H1 (cell line): ENCODE results near the gene PTPN5. TPM values are rescaled to one million over a fixed set of nuclear protein-coding genes. Genes with fewer than 3 reads are reported as not detected.

Source experiments
- CTCF ChIA-PET: fragments of 300-600 bp; sonication (Branson Sonifier 250); formaldehyde crosslinking; loops from one replicate; lab custom pipeline; 2021; ENCODE audit not compliant: partially characterized antibody; lab: Charles Lee
- POLR2A ChIA-PET: fragments of 300-600 bp; sonication (Branson Sonifier 250); formaldehyde crosslinking; loops from one replicate; lab custom pipeline; 2021; ENCODE audit warnings: inconsistent platforms; ENCODE audit not compliant: partially characterized antibody; lab: Charles Lee
- DNase-seq, 2 experiments: peaks; one replicate each; pipeline versions ENCODE4 v3.0.0 to v3.0.0-alpha.2; 2010 to 2022; ENCODE audit warnings: low spot score in 2 of 2, low read depth in 1 of 2, mixed read lengths in 1 of 2
- FAIRE-seq: peaks from 2 replicates; lab custom pipeline; 2011; peaks lifted over from hg19 to GRCh38; lab: Jason Lieb, UNC
- H2AFZ ChIP-seq: 2 replicates; pipeline ENCODE4 v1.8.1; 2012; ENCODE audit warnings: low read length, inconsistent platforms
- H2AK5ac ChIP-seq: 2 replicates; pipeline ENCODE4 v1.6.1; 2013; ENCODE audit warnings: low read depth, low read length
- H2BK120ac ChIP-seq: replicated peaks from 2 replicates; pipeline ENCODE3; 2013; ENCODE audit warnings: low read depth, low read length, inconsistent platforms
- H2BK12ac ChIP-seq: 2 replicates; pipeline ENCODE4 v1.6.1; 2013; ENCODE audit warnings: low read depth, low read length
- H2BK15ac ChIP-seq: 2 replicates; pipeline ENCODE4 v1.6.1; 2013; ENCODE audit warnings: low read length
- H2BK20ac ChIP-seq: 2 replicates; pipeline ENCODE4 v1.6.1; 2013; ENCODE audit warnings: low read length
- H2BK5ac ChIP-seq: 2 replicates; pipeline ENCODE4 v1.6.1; 2013; ENCODE audit warnings: low read depth, low read length
- H3K14ac ChIP-seq: 2 replicates; pipeline ENCODE4 v1.6.1; 2013; ENCODE audit warnings: inconsistent platforms; ENCODE audit not compliant: insufficient read length
- H3K18ac ChIP-seq: 2 replicates; pipeline ENCODE4 v1.6.1; 2013; ENCODE audit warnings: low read length; ENCODE audit errors: extremely low read depth
- H3K23ac ChIP-seq: 2 replicates; pipeline ENCODE4 v1.6.1; 2013; ENCODE audit warnings: inconsistent platforms; ENCODE audit not compliant: insufficient read length
- H3K23me2 ChIP-seq: 2 replicates; pipeline ENCODE4 v1.6.1; 2013; ENCODE audit warnings: low read depth, low read length
- H3K27ac ChIP-seq: 2 replicates; pipeline ENCODE4 v1.6.1; 2011; ENCODE audit warnings: low read depth, low read length, inconsistent platforms
- H3K27me3 ChIP-seq, 4 experiments: replicated peaks in 1 of 4; 1 replicate in 1 of 4; 2 replicates in 3 of 4; pipeline versions ENCODE4 v1.6.1 to v1.8.1; 2011 to 2013; ENCODE audit warnings: low read length in 3 of 4, mild to moderate bottlenecking in 3 of 4, inconsistent platforms in 2 of 4, mixed read lengths in 2 of 4, moderate library complexity in 1 of 4; ENCODE audit not compliant: control insufficient read depth in 3 of 4, insufficient read depth in 3 of 4; ENCODE audit errors: extremely low read depth in 1 of 4
- H3K36me3 ChIP-seq, 4 experiments: 2 replicates each; pipeline versions ENCODE4 v1.6.1 to v1.8.1; 2011 to 2013; ENCODE audit warnings: mild to moderate bottlenecking in 4 of 4, low read length in 3 of 4, moderate library complexity in 2 of 4, control low read depth in 1 of 4, inconsistent platforms in 1 of 4; ENCODE audit not compliant: insufficient read depth in 4 of 4, control insufficient read depth in 2 of 4
- H3K4ac ChIP-seq: replicated peaks from 2 replicates; pipeline ENCODE3; 2013; ENCODE audit warnings: low read length, low read depth, mixed read lengths, inconsistent platforms; ENCODE audit not compliant: insufficient read length
- H3K4me1 ChIP-seq, 4 experiments: replicated peaks in 1 of 4; 1 replicate in 1 of 4; 2 replicates in 3 of 4; pipeline versions ENCODE4 v1.6.1 to v1.8.1; 2011 to 2013; ENCODE audit warnings: low read length in 3 of 4, inconsistent platforms in 2 of 4, mixed read lengths in 1 of 4; ENCODE audit not compliant: insufficient read depth in 4 of 4, control insufficient read depth in 3 of 4
- H3K4me2 ChIP-seq, 2 experiments: 2 replicates each; pipeline versions ENCODE4 v1.6.1 to v1.8.1; 2011 to 2013; ENCODE audit warnings: low read depth in 2 of 2, low read length in 2 of 2, control low read depth in 1 of 2, inconsistent platforms in 1 of 2, mild to moderate bottlenecking in 1 of 2; ENCODE audit not compliant: insufficient read depth in 1 of 2
- H3K4me3 ChIP-seq, 4 experiments: fragments of 200-600, 300-600 bp in 1 of 4; sonication (generic), shearing (Covaris generic), sonication (Bioruptor Twin) in 1 of 4; 2 replicates each; pipeline versions ENCODE4 v1.5.1 to v1.8.1; 2011 to 2016; ENCODE audit warnings: low read length in 4 of 4, low read depth in 3 of 4, control low read depth in 2 of 4, inconsistent platforms in 2 of 4, mild to moderate bottlenecking in 2 of 4, mixed read lengths in 1 of 4, moderate library complexity in 1 of 4; ENCODE audit not compliant: insufficient read depth in 2 of 4; ENCODE audit errors: extremely low read depth in 1 of 4
- H3K56ac ChIP-seq: replicated peaks from 2 replicates; pipeline ENCODE3; 2013; ENCODE audit warnings: low read depth, mild to moderate bottlenecking, mixed read lengths, low read length, inconsistent platforms; ENCODE audit not compliant: insufficient read length
- H3K79me1 ChIP-seq: 2 replicates; pipeline ENCODE4 v1.6.1; 2013; ENCODE audit warnings: low read depth, low read length, control low read depth
- H3K79me2 ChIP-seq, 2 experiments: 2 replicates each; pipeline versions ENCODE4 v1.6.1 to v1.8.1; 2012 to 2013; ENCODE audit warnings: low read length in 2 of 2, mild to moderate bottlenecking in 2 of 2, inconsistent platforms in 1 of 2; ENCODE audit not compliant: insufficient read depth in 2 of 2, control insufficient read depth in 1 of 2
- H3K9ac ChIP-seq, 4 experiments: replicated peaks in 1 of 4; 1 replicate in 1 of 4; 2 replicates in 3 of 4; pipeline versions ENCODE4 v1.6.1 to v1.8.1; 2011 to 2013; ENCODE audit warnings: low read depth in 3 of 4, low read length in 3 of 4, control low read depth in 2 of 4, mild to moderate bottlenecking in 2 of 4, moderate library complexity in 2 of 4, inconsistent platforms in 1 of 4; ENCODE audit errors: extremely low read depth in 1 of 4
- H3K9me3 ChIP-seq, 2 experiments: 2 replicates each; pipeline versions ENCODE4 v1.6.1 to v1.8.1; 2012 to 2013; ENCODE audit warnings: mild to moderate bottlenecking in 2 of 2, moderate library complexity in 2 of 2, control low read depth in 1 of 2, inconsistent platforms in 1 of 2, low read depth in 1 of 2, low read length in 1 of 2, mixed read lengths in 1 of 2; ENCODE audit not compliant: insufficient read depth in 2 of 2
- H4K20me1 ChIP-seq, 2 experiments: replicated peaks in 1 of 2; 2 replicates each; pipeline versions ENCODE3 to v1.8.1; 2011 to 2013; ENCODE audit warnings: inconsistent platforms in 2 of 2, low read length in 2 of 2, mild to moderate bottlenecking in 1 of 2; ENCODE audit not compliant: insufficient read depth in 2 of 2, control insufficient read depth in 1 of 2
- H4K5ac ChIP-seq: 2 replicates; pipeline ENCODE4 v1.6.1; 2013; ENCODE audit warnings: low read length, low read depth, mixed read lengths, inconsistent platforms; ENCODE audit not compliant: insufficient read length
- H4K8ac ChIP-seq: 2 replicates; pipeline ENCODE4 v1.8.0; 2013; ENCODE audit warnings: mild to moderate bottlenecking, moderate library complexity, low read length, inconsistent platforms; ENCODE audit not compliant: insufficient read depth; ENCODE audit errors: extremely low read depth
- H4K91ac ChIP-seq: replicated peaks from 2 replicates; pipeline ENCODE3; 2013; ENCODE audit warnings: low read length, mixed read lengths, inconsistent platforms; ENCODE audit not compliant: insufficient read length
- CBX8 ChIP-seq: fragments of 300-800, 300-1000 bp; sonication (generic); IDR thresholded peaks from 2 replicates; pipeline ENCODE4 v1.7.1; 2016; ENCODE audit warnings: low read depth, low read length, borderline replicate concordance
- CHD2 ChIP-seq: IDR thresholded peaks from 2 replicates; pipeline ENCODE4 v1.6.1; 2012; ENCODE audit warnings: low read length, improper control_type of control experiment
- CTBP2 ChIP-seq: IDR thresholded peaks from 2 replicates; pipeline ENCODE4 v1.7.0; 2011; ENCODE audit warnings: borderline replicate concordance, mild to moderate bottlenecking, moderate library complexity, mixed read lengths, low read length; ENCODE audit not compliant: insufficient read depth, insufficient read length
- KDM1A ChIP-seq: fragments of 200-600, 300-600 bp; sonication (generic); IDR thresholded peaks from 2 replicates; pipeline ENCODE4 v1.7.1; 2016; ENCODE audit warnings: mild to moderate bottlenecking, low read length, borderline replicate concordance
- NRF1 ChIP-seq: IDR thresholded peaks from 2 replicates; pipeline ENCODE4 v1.6.1; 2011; ENCODE audit warnings: mild to moderate bottlenecking, low read depth, low read length, improper control_type of control experiment
- RBBP5 ChIP-seq: IDR thresholded peaks from 2 replicates; pipeline ENCODE4 v1.7.1; 2012; ENCODE audit warnings: low read depth, mild to moderate bottlenecking, inconsistent platforms, low read length, moderate library complexity, borderline replicate concordance
- SIN3A ChIP-seq, 2 experiments: IDR thresholded peaks in 1 of 2; conservative IDR thresholded peaks in 1 of 2; 2 replicates each; pipeline ENCODE4 v1.6.1; 2011 to 2012; ENCODE audit warnings: low read length in 2 of 2, improper control_type of control experiment in 1 of 2, low read depth in 1 of 2, mild to moderate bottlenecking in 1 of 2
- SP4 ChIP-seq: IDR thresholded peaks from 2 replicates; pipeline ENCODE4 v1.6.1; 2012; ENCODE audit warnings: low read length, inconsistent platforms
- WGBS, 2 experiments: shearing (Covaris generic) in 1 of 2; methylation state at CpG; one replicate each; pipeline versions ENCODE4 v1.1.6 to v1.1.7; 2013 to 2015; ENCODE audit warnings: low lambda C conversion rate in 2 of 2, mixed read lengths in 2 of 2, inconsistent platforms in 1 of 2, low coverage in 1 of 2, missing lambda C conversion rate in 1 of 2; ENCODE audit not compliant: insufficient replicate concordance in 2 of 2, insufficient coverage in 1 of 2, insufficient read length in 1 of 2; ENCODE audit errors: extremely low coverage in 1 of 2, missing lambda C conversion rate in 1 of 2; 5-methylcytosine and 5-hydroxymethylcytosine counted together
- polyA plus RNA-seq, 7 experiments: library from polyadenylated mRNA; depleted of rRNA in 3 of 7; stranded (reverse) in 5 of 7; unstranded in 2 of 7; fragments of >200 nt in 5 of 7; fragments of 200-250 nt in 2 of 7; gene quantifications; 1 replicate in 5 of 7; 2 replicates in 1 of 7; 4 replicates in 1 of 7; pipeline versions ENCODE4 v1.2.1 to v1.2.3, GENCODE V29; 2011 to 2013; ENCODE audit warnings: missing spikeins in 2 of 7, mixed read lengths in 2 of 7
- total RNA-seq: library from RNA; stranded (reverse); fragmentation: NEBNext Ultra II Directional; extraction: Animal tissue kit (Norgen Biotek cat#: 25700); gene quantifications from 2 replicates; pipeline ENCODE4 v1.2.1, GENCODE V29; 2021

PTPN5 gene
- total and polyA plus RNA-seq, 2 of the 8 experiments (the other 6 are each of a cell fraction or from before 2014, with no cell fraction given) = 8.4 to 12.9 TPM

GRCh38 chr11:18722293-18722637, 69.3 kb downstream of the PTPN5 start:
- Histone ChIP-seq H4K8ac (no peak overlapping the region), H2BK15ac (no peak overlapping the region), H2BK12ac (no peak overlapping the region), H4K5ac (no peak overlapping the region), H3K14ac (no peak overlapping the region), H3K27ac (no peak overlapping the region), H3K4me2 (peak overlapping the region; percentile 78 to 100; a peak in 3 of 4 replicates), H3K18ac (no peak overlapping the region; the same call in 1 of the 2 replicates), H2AFZ (no peak overlapping the region), H2BK120ac (no peak overlapping the region), H3K27me3 (peaks cover 0 to 9% (median 2%) of the 10 kb centered on the region in 4 experiments; a peak in 2 of 7 replicates), H4K20me1 (no peaks in the 10 kb centered on the region), H3K56ac (no peak overlapping the region), H3K23me2 (peaks cover 13% of the 10 kb centered on the region), H3K9me3 (no peaks in the 10 kb centered on the region), H2BK5ac (no peak overlapping the region), H3K36me3 (no peaks in the 10 kb centered on the region), H2AK5ac (no peak overlapping the region), H3K79me1 (no peaks in the 10 kb centered on the region), H4K91ac (no peak overlapping the region), H3K4me3 (peak overlapping the region in 2 of 4 experiments; percentile 78 to 86; a peak in 2 of 8 replicates), H3K23ac (no peak overlapping the region), H3K4ac (no peak overlapping the region), H3K4me1 (peaks cover 0 to 17% (median 12%) of the 10 kb centered on the region in 4 experiments; a peak in 5 of 7 replicates), H2BK20ac (no peak overlapping the region), H3K79me2 (no peaks in the 10 kb centered on the region), H3K9ac (no peak overlapping the region)
- ChIA-PET POLR2A (interaction anchor here (0.7 to 2.6 kb wide), 3 partner anchors 16 to 196 kb away, joined by 6 to 10 read pairs (median 6); partner anchors contain the start of genes TMEM86A and TSG101), CTCF (interaction anchor here (0.6 to 11.9 kb wide), 46 partner anchors 8 to 1902 kb away, joined by 3 to 225 read pairs (median 5); partner anchors contain the start of genes GTF2H1, HPS5, LDHA and MISFA)
- TF ChIP-seq KDM1A (no peak), RBBP5 (no peak), CTBP2 (no peak), SP4 (no peak), SIN3A (conservative IDR thresholded peaks at IDR 0.05 in 1 of 2, IDR thresholded peaks at IDR 0.05 in 1 of 2; ENCODE audit: low read depth in 1 of 2, low read length in 2 of 2) (no peak), NRF1 (no peak), CHD2 (no peak), CBX8 (no peak)
- no peak for DNase-seq
- 64% methylated on average over 1 of the region's 1 CpG; no CpG with 5 or more reads in 1 of the 2 experiments for WGBS, 2 experiments
- peak; percentile 48 for FAIRE-seq
